Myocyte (in vitro differentiated cells): ENCODE results near the gene DDX10. TPM values are rescaled to one million over a fixed set of nuclear protein-coding genes. Genes with fewer than 3 reads are reported as not detected.
A peak's percentile ranks its signal among the peaks of the same experiment; 100 is the strongest.
"Not testable (repeated sequence)": the region's sequence is repeated elsewhere in the genome, so short reads cannot be mapped to it uniquely, and the experiment has no call there.

Experiments used
- DNase-seq: peaks from one replicate; pipeline ENCODE4 v3.0.0-alpha.2; 2012; ENCODE audit warnings: low read depth
- total RNA-seq: library from RNA; depleted of rRNA; stranded (reverse); fragments of >200 nt; gene quantifications from 2 replicates; pipeline ENCODE4 v1.2.3, GENCODE V29; 2014

DDX10 gene
- total RNA-seq, 1 donor from 2014 or later: 23.4 TPM

- DNase-seq: no peak
These were observed 48.4 kb downstream of the DDX10 start for GRCh38 chr11:108713076-108713790.

GRCh38 chr11:108715239-108715638 is 50.4 kb downstream of the DDX10 start:
- no peak for DNase-seq

GRCh38 chr11:108718466-108718865 is 53.6 kb downstream of the DDX10 start:
- no peak for DNase-seq

GRCh38 chr11:108724974-108725689 is 60.3 kb downstream of the DDX10 start:
- DNase-seq: no peak

GRCh38 chr11:108726077-108726800 is 61.4 kb downstream of the DDX10 start:
- no peak for DNase-seq

- no peak for DNase-seq
These were observed 62.8 kb downstream of the DDX10 start for GRCh38 chr11:108727665-108728064.

GRCh38 chr11:108729227-108729871 is 64.5 kb downstream of the DDX10 start:
- DNase-seq: no peak

GRCh38 chr11:108732395-108732794 is 67.5 kb downstream of the DDX10 start:
- no peak for DNase-seq

GRCh38 chr11:108733479-108734116 is 68.7 kb downstream of the DDX10 start:
- no peak for DNase-seq

- no peak for DNase-seq
These were observed 69.4 kb downstream of the DDX10 start for GRCh38 chr11:108734283-108734682.

- no peak for DNase-seq
These were observed 70.2 kb downstream of the DDX10 start for GRCh38 chr11:108734956-108735559.

GRCh38 chr11:108740132-108740531 is 75.3 kb downstream of the DDX10 start:
- not testable (repeated sequence) for DNase-seq

- no peak for DNase-seq
These were observed 79.0 kb downstream of the DDX10 start for GRCh38 chr11:108743851-108744250.

- DNase-seq: no peak
These were observed 84.1 kb downstream of the DDX10 start for GRCh38 chr11:108748968-108749367.

GRCh38 chr11:108751444-108751843 is 86.6 kb downstream of the DDX10 start:
- DNase-seq: no peak

- DNase-seq: no peak
These were observed 87.5 kb downstream of the DDX10 start for GRCh38 chr11:108752297-108752751.

- peak; percentile 71 for DNase-seq
These were observed 90.2 kb downstream of the DDX10 start for GRCh38 chr11:108754901-108755625.

GRCh38 chr11:108757630-108758029 is 92.8 kb downstream of the DDX10 start:
- DNase-seq: no peak

GRCh38 chr11:108758458-108758857 is 93.6 kb downstream of the DDX10 start:
- no peak for DNase-seq
